GM19035 (cell line): ENCODE measurements around the gene ATXN1.
"Not testable (repeated sequence)": the region's sequence is repeated elsewhere in the genome, so short reads cannot be mapped to it uniquely, and the experiment has no call there.

Experiments used
- ATAC-seq: cut with Tn5 transposase; IDR thresholded peaks from one replicate; pipeline ENCODE4 v1.9.1; 2021; ENCODE audit not compliant: unreplicated experiment

The ATXN1 gene

DNA sequence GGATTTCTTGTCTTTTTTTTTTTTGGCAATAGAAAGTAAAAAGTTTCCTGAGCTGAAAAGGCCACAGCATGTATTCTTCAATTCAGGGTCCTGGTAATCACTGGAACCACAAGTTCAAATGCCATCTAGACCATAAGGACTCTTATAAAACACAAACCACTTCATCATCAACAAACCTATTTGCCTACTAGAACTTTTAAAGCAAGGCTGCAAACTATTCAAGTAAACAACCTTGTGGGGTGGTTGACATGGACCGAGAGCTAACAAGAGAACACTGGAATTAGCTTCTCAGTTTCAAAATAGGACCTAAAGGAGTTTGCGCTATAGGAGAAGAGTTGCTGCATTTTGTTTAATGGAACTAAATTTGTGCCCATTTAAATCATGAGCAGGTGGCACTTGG, 215.9 kb downstream of the ATXN1 start:
- no peak for ATAC-seq

DNA sequence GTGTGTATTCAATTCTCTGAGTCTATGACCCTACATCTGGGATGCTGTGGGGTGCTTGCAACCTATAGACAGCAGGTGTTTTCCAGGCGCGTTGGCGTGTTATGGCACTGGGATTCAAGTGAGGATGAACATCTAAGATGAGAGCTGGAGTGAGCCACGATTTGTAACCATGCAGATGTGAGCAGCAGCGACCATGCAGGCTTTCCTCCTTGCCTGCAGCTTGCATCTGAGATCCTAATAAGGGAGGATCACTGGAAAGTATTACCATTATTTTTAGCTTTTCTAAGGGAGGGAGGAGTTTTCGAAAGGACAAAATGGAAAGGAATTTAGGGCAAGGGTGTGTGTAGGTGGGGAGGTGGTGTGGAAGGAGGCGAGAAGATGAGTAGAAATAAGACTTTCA, 216.7 kb downstream of the ATXN1 start:
- ATAC-seq, result no peak

GRCh38 chr6:16544006-16544405, 217.3 kb downstream of the ATXN1 start:
- ATAC-seq, result no peak

GRCh38 chr6:16543521-16543920, 217.7 kb downstream of the ATXN1 start:
- no peak for ATAC-seq

- ATAC-seq, result no peak
Measured at GRCh38 chr6:16542070-16542469, 219.2 kb downstream of the ATXN1 start.

GRCh38 chr6:16540804-16541752, 220.2 kb downstream of the ATXN1 start:
- ATAC-seq, result peak; percentile 74

DNA sequence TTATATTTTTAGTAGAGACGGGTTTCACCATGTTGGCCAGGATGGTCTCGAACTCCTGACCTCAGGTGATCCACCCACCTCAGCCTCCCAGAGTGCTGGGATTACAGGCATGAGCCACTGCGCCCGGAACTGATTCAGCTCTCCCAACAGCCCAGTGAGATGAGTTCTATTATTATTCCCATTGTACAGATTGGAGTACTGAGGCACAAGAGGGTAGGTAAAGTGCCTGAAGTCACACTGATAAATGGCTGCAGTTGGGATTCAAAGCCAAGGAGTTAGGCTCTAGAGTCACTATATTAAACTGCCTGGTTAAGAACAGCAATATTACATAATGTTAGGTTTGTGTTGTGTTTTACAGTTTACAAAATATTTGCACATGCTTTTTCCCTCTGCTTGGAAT, 220.9 kb downstream of the ATXN1 start:
- ATAC-seq, result not testable (repeated sequence)

DNA sequence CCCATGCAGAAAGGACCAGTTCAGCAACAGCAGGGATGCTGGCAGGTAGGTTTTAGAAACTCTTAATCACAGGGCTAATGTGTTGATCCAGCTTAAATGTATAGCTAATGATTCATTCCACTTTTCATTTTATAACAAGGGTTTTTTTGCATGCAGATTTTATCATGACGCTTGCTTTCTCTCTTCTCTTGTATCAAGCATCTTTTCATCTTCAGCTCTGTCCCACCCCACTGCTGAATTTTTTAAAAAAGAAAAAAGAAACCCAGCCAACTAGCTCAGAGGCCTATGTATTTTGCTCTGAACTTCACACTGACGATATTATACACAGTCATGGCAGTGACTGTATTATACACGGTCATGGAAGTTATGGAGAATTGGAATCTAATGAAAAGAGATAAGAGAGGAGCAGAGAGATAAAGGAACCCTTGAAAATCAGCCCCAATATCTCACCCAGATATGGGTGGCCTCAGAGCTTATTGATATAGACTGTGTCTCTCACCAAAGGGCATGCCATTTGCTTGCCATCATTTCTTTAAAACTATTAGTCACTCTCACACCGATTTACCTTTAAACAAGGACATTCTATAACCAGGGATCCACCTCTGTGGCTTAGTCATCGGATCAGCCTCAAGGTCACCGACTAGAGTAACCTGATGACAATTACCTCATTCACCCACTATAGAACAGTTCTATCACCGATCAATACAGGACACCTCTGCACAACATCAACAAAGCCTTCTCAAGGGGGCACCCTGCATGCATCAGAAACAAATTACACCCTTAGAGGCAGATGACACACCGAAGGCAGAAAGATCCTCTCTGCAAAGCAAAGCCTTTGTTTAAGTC, 222.0 kb downstream of the ATXN1 start:
- no peak for ATAC-seq

- ATAC-seq, result no peak
Measured at GRCh38 chr6:16535564-16535963, 225.7 kb downstream of the ATXN1 start.

GRCh38 chr6:16533721-16534136, 227.5 kb downstream of the ATXN1 start:
- no peak for ATAC-seq

DNA sequence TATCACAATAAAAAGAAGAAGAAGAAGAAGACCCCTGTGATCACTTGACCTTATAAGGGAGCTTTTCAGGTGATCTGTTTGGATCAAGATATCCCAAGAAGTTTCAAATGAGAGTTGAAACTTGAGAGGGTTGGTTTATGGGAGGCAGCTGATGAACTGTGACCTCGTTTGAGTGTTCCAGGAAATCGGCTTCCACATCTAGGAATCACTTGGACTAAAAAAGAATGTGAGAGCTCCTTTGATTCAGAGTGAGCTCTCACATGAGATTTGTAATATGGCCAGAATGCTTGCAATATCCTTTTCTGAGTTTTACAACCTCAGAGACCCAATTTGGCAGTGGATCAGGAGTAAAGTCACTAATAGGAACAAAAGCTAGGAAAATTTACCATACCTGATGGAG, 228.1 kb downstream of the ATXN1 start:
- ATAC-seq, result no peak

DNA sequence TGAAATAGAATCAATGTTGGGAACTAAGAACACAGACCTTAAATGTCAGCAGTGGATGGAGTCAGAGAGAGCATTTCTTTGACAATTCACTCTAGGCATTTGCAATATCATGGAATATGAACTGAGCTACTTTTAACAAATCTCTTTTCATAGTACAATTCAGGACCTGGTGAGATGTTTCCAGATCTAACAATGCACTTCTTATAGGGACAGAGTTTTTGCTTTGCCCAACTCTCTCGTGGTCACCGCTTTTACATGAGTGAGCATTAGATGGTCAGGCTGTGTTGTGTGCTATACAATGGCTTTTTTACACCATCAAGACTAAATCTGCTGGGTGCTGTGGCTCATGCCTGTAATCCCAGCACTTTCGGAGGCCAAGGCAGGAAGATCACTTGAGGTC, 233.6 kb downstream of the ATXN1 start:
- ATAC-seq, result no peak

DNA sequence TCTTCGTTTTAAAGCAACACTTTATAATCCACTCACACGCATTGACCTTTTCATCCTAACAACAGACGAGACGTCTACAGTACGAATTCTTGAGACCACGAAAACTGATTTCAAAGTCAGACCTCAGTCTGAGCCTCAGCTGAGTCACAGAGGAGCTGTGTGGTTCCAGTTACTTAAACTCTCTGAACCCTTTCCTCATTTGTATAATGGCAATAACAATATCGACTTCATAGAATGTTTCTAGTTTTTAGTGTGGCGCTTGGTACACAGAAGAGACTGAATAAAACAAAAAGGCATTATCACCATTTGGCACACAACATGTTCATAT, 236.9 kb downstream of the ATXN1 start:
- ATAC-seq, result no peak

DNA sequence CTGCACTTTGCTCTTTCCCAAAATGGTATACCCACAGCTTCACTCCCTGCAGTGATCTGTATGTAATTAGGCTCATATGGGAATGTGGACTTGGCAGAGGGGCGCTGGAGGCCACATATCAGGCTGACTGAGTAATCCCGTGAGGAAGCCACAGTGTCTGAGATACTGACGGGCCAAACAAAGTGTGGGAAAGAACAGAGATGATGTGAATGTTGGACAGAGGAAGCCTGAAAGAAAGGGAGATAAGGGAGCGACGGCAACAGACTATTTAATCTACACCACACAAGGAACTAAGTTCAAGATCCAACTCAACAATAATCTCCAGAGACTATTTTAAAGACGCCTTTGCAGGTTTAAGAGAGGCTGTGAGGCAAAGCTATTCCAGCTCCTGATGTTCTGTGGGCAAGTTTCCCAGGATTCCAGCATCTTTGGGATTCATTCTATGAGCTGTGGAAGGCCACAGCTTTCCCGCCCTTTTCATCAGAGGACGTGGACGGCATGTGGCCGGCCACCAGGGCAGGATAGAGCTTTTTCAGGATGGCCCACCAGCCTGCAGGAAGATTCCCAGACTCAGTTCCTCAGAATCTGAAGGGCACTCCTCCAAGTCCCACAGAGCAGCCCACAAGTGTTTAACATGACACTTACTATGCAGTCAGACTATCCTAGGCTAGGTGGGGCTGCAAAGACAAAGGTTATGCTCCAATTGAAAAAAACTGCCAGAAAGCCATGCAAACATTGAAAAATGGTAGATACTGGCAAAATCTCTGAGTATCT, 237.5 kb downstream of the ATXN1 start:
- ATAC-seq, result no peak

DNA sequence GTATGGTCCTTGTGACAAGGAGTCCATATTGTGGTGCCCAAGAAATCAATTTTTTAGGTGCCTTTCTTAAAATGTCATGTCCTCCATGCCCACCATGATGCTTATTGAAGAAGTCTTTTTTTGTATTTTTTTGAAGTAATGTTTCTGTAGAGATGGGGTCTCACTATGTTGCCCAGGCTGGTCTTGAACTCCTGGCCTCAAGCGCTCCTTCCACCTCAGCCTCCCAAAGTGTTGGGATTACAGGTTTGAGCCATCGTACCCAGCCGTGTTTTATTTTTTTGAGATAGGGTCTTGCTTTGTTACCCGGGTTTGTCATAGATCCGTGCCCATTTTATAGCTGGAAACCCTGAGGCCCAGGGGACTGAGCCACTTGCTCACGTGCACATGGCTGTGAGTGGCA, 238.3 kb downstream of the ATXN1 start:
- ATAC-seq, result no peak

GRCh38 chr6:16521528-16521927, 239.7 kb downstream of the ATXN1 start:
- no peak for ATAC-seq

GRCh38 chr6:16519265-16520242, 241.7 kb downstream of the ATXN1 start:
- ATAC-seq, result no peak

GRCh38 chr6:16518265-16518664, 243.0 kb downstream of the ATXN1 start:
- no peak for ATAC-seq

- ATAC-seq, result no peak
Measured at GRCh38 chr6:16514249-16514648, 247.0 kb downstream of the ATXN1 start.
